Measurements from ENCODE around the gene PRR19. TPM values are rescaled to one million over a fixed set of nuclear protein-coding genes. Genes with fewer than 3 reads are reported as not detected.

The PRR19 gene
- total and polyA plus RNA-seq, 2 donors (not counting 1 experiment from before 2014, with no cell fraction given) = 0.39 to 0.54 TPM

- ChIA-PET CTCF (interaction anchor here (1.0 to 1.3 kb wide), 4 partner anchors 11 to 176 kb away, joined by 3 to 5 read pairs (median 4); partner anchors contain the start of gene GSK3A), POLR2A (interaction anchor here (0.5 to 5.5 kb wide), 7 partner anchors 14 to 1919 kb away, joined by 3 to 23 read pairs (median 7); partner anchors contain the start of genes CIC, GSK3A, PAFAH1B3 and PRR19)
- Histone ChIP-seq H3K36me3 (replicated peaks in 1 of 2; ENCODE audit: control extremely low read depth in 1 of 2, control insufficient read depth in 1 of 2, extremely low read depth in 1 of 2, insufficient read depth in 2 of 2, low read length in 1 of 2) (peaks cover 0 to 23% of the 10 kb centered on the region in 2 experiments), H3K4me3 (ENCODE audit: control extremely low read depth in 1 of 5, extremely low read depth in 1 of 5, insufficient read depth in 1 of 5, low read depth in 2 of 5, low read length in 4 of 5) (peak overlapping the region in 3 of 5 experiments; percentile 20 to 68 (median 43)), H3K79me2 (ENCODE audit: control insufficient read depth, insufficient read depth, low read length) (peaks cover 23% of the 10 kb centered on the region), H3K4me1 (ENCODE audit: control insufficient read depth in 2 of 2, insufficient read depth in 2 of 2, low read length in 2 of 2) (peaks cover 48 to 58% of the 10 kb centered on the region in 2 donors), H3K27me3 (replicated peaks in 1 of 4; ENCODE audit: control extremely low read depth in 1 of 4, control insufficient read depth in 3 of 4, insufficient read depth in 4 of 4, low read length in 3 of 4) (no peaks in the 10 kb centered on the region), H2AFZ (ENCODE audit: insufficient read depth, low read depth, low read length, poor library complexity, severe bottlenecking) (no peak overlapping the region), H3K9ac (ENCODE audit: low read length) (no peak overlapping the region), H3K4me2 (replicated peaks; ENCODE audit: low read depth, low read length, poor library complexity, severe bottlenecking) (peak overlapping the region; percentile 48), H4K20me1 (ENCODE audit: control insufficient read depth, insufficient read depth, low read length, poor library complexity, severe bottlenecking) (peaks cover 31% of the 10 kb centered on the region), H3K9me3 (ENCODE audit: control extremely low read depth in 1 of 3, control insufficient read depth in 2 of 3, insufficient read depth in 1 of 3, low read length in 2 of 3) (no peaks in the 10 kb centered on the region), H3K27ac (ENCODE audit: low read length in 2 of 2) (peak overlapping the region in 1 of 2 donors; percentile 27)
- ATAC-seq (ENCODE audit: low read depth) (peak; percentile 44), DNase-seq (peak; percentile 94)
- H3K4me3 Mint-ChIP-seq = no peak overlapping the region
- H3K27ac Mint-ChIP-seq = no peak overlapping the region
- WGBS (ENCODE audit: insufficient coverage) = under 1% methylated on average over 68 of the region's 76 CpGs
- H3K27me3 Mint-ChIP-seq = no peaks in the 10 kb centered on the region
- TF ChIP-seq CTCF (IDR thresholded peaks at IDR 0.05) (no peak), EZH2 (IDR thresholded peaks at IDR 0.05; ENCODE audit: borderline replicate concordance, insufficient read depth, low read depth, low read length, poor library complexity, severe bottlenecking) (no peak)
- no peaks in the 10 kb centered on the region for H3K9me3 Mint-ChIP-seq (ENCODE audit: insufficient read depth)
- H3K4me1 Mint-ChIP-seq = peaks cover 30% of the 10 kb centered on the region
- intact Hi-C loops (cut with micrococcal nuclease) = loop anchor here (1.0 to 5.0 kb wide), 2 partner anchors 41 to 82 kb away; partner anchors contain the start of gene MEGF8
Measured at GRCh38 chr19:42284066-42284501, 17.8 kb upstream of the PRR19 start.

Measured in B cell (primary cell).